Activated T-cell treated with anti-CD3 and anti-CD28 coated beads, Interleukin-2, amount 50 U/mL, for 72 hours (primary cell): ENCODE data around the gene TXNDC8. TPM values are rescaled to one million over a fixed set of nuclear protein-coding genes. Genes with fewer than 3 reads are reported as not detected.
A peak's percentile ranks its signal among the peaks of the same experiment; 100 is the strongest.
"Not testable (repeated sequence)": the region's sequence is repeated elsewhere in the genome, so short reads cannot be mapped to it uniquely, and the experiment has no call there.

Experiments
- ATAC-seq, 2 donors: fragments of 150-1000 bp; cut with Tn5 transposase; replicated peaks in 1 of 2; 2 replicates each; pipeline ENCODE4 v1.10.0; 2021; ENCODE audit warnings: moderate library complexity in 2 of 2, mild to moderate bottlenecking in 1 of 2
- DNase-seq, 2 donors: peaks; one replicate each; pipeline ENCODE4 v3.0.0; 2021 to 2022; ENCODE audit warnings: mixed read lengths in 1 of 2
- H3K27ac Mint-ChIP-seq: one replicate; pipeline ENCODE4 v1.8.0; 2022; ENCODE audit warnings: mild to moderate bottlenecking, moderate library complexity, mixed read lengths
- H3K27me3 Mint-ChIP-seq: one replicate; pipeline ENCODE4 v1.8.0; 2022; ENCODE audit warnings: low read depth, mixed read lengths
- H3K36me3 Mint-ChIP-seq, 2 donors: one replicate each; pipeline ENCODE4 v1.8.0; 2022; ENCODE audit warnings: mixed read lengths in 2 of 2, mild to moderate bottlenecking in 1 of 2; ENCODE audit not compliant: insufficient read depth in 2 of 2
- H3K4me1 Mint-ChIP-seq: one replicate; pipeline ENCODE4 v1.8.0; 2022; ENCODE audit warnings: low read depth, mixed read lengths
- H3K4me3 Mint-ChIP-seq, 2 donors: one replicate each; pipeline ENCODE4 v1.8.0; 2022; ENCODE audit warnings: mild to moderate bottlenecking in 2 of 2, mixed read lengths in 2 of 2, moderate library complexity in 2 of 2
- H3K9me3 Mint-ChIP-seq, 2 donors: one replicate each; pipeline ENCODE4 v1.8.0; 2022; ENCODE audit warnings: mixed read lengths in 2 of 2
- total RNA-seq, 2 donors: library from RNA; stranded (reverse); gene quantifications; one replicate each; pipeline ENCODE4 v1.2.3, GENCODE V29; 2022

Gene TXNDC8
- total RNA-seq, 2 donors from 2014 or later, result not detected

GRCh38 chr9:110317911-110318310, 19.8 kb downstream of the TXNDC8 start:
- Mint-ChIP-seq H3K27ac (no peak overlapping the region), H3K4me3 (no peak overlapping the region), H3K4me1 (peaks cover 9% of the 10 kb centered on the region), H3K9me3 (peaks cover 0 to 2% of the 10 kb centered on the region in 2 donors), H3K36me3 (peaks cover 0 to 1% of the 10 kb centered on the region in 2 donors), H3K27me3 (peaks cover 6% of the 10 kb centered on the region)
- no peak for DNase-seq
- no peak for ATAC-seq

GRCh38 chr9:110316261-110317075, 21.2 kb downstream of the TXNDC8 start:
- H3K4me1 Mint-ChIP-seq, result peaks cover 9% of the 10 kb centered on the region
- peaks cover 0 to 1% of the 10 kb centered on the region in 2 donors for H3K36me3 Mint-ChIP-seq
- no peak for DNase-seq
- H3K4me3 Mint-ChIP-seq, result peak overlapping the region; percentile 53 to 77
- H3K27me3 Mint-ChIP-seq, result no peaks in the 10 kb centered on the region
- no peak overlapping the region for H3K27ac Mint-ChIP-seq
- peaks cover 0 to 4% of the 10 kb centered on the region in 2 donors for H3K9me3 Mint-ChIP-seq
- no peak for ATAC-seq

- DNase-seq, H3K36me3 Mint-ChIP-seq, H3K9me3 Mint-ChIP-seq, H3K27me3 Mint-ChIP-seq, H3K4me3 Mint-ChIP-seq, H3K27ac Mint-ChIP-seq, ATAC-seq: not testable (repeated sequence)
- peaks cover 15% of the 10 kb centered on the region for H3K4me1 Mint-ChIP-seq
Measured at GRCh38 chr9:110311978-110312377, 25.7 kb downstream of the TXNDC8 start.

GRCh38 chr9:110309681-110310080, 28.0 kb downstream of the TXNDC8 start:
- Mint-ChIP-seq H3K4me3 (no peak overlapping the region), H3K27me3 (no peaks in the 10 kb centered on the region), H3K9me3 (peaks cover 0 to 4% of the 10 kb centered on the region in 2 donors), H3K4me1 (peaks cover 7% of the 10 kb centered on the region), H3K36me3 (peaks cover 0 to 1% of the 10 kb centered on the region in 2 donors), H3K27ac (no peak overlapping the region)
- ATAC-seq (no peak), DNase-seq (no peak)

- DNase-seq (no peak), ATAC-seq (no peak)
- H3K36me3 Mint-ChIP-seq, result peaks cover 0 to 1% of the 10 kb centered on the region in 2 donors
- peaks cover 7% of the 10 kb centered on the region for H3K4me1 Mint-ChIP-seq
- H3K4me3 Mint-ChIP-seq, result no peak overlapping the region
- H3K27me3 Mint-ChIP-seq, result no peaks in the 10 kb centered on the region
- H3K27ac Mint-ChIP-seq, result no peak overlapping the region
- peaks cover 0 to 4% of the 10 kb centered on the region in 2 donors for H3K9me3 Mint-ChIP-seq
Measured at GRCh38 chr9:110308633-110309038, 29.0 kb downstream of the TXNDC8 start.

GRCh38 chr9:110307191-110307590, 30.5 kb downstream of the TXNDC8 start:
- DNase-seq (no peak), ATAC-seq (no peak)
- H3K27me3 Mint-ChIP-seq, result peaks cover 8% of the 10 kb centered on the region
- H3K4me1 Mint-ChIP-seq, result peaks cover 7% of the 10 kb centered on the region
- H3K27ac Mint-ChIP-seq, result no peak overlapping the region
- no peaks in the 10 kb centered on the region for H3K36me3 Mint-ChIP-seq
- H3K4me3 Mint-ChIP-seq, result no peak overlapping the region
- H3K9me3 Mint-ChIP-seq, result no peaks in the 10 kb centered on the region

- no peak for ATAC-seq
- no peak overlapping the region for H3K4me3 Mint-ChIP-seq
- no peaks in the 10 kb centered on the region for H3K9me3 Mint-ChIP-seq
- H3K36me3 Mint-ChIP-seq, result no peaks in the 10 kb centered on the region
- H3K27ac Mint-ChIP-seq, result no peak overlapping the region
- H3K27me3 Mint-ChIP-seq, result peaks cover 8% of the 10 kb centered on the region
- no peak for DNase-seq
- no peaks in the 10 kb centered on the region for H3K4me1 Mint-ChIP-seq
Measured at GRCh38 chr9:110303133-110303532, 34.5 kb downstream of the TXNDC8 start.

GRCh38 chr9:110298043-110298605, 39.5 kb downstream of the TXNDC8 start:
- Mint-ChIP-seq H3K4me3 (no peak overlapping the region), H3K36me3 (no peaks in the 10 kb centered on the region), H3K9me3 (no peaks in the 10 kb centered on the region), H3K27ac (no peak overlapping the region), H3K27me3 (peaks cover 7% of the 10 kb centered on the region), H3K4me1 (no peaks in the 10 kb centered on the region)
- ATAC-seq, result no peak
- DNase-seq, result no peak

- ATAC-seq (no peak), DNase-seq (no peak)
- H3K27me3 Mint-ChIP-seq, result no peaks in the 10 kb centered on the region
- H3K4me1 Mint-ChIP-seq, result no peaks in the 10 kb centered on the region
- H3K36me3 Mint-ChIP-seq, result no peaks in the 10 kb centered on the region
- H3K4me3 Mint-ChIP-seq, result no peak overlapping the region
- H3K27ac Mint-ChIP-seq, result no peak overlapping the region
- no peaks in the 10 kb centered on the region for H3K9me3 Mint-ChIP-seq
Measured at GRCh38 chr9:110293248-110293647, 44.4 kb downstream of the TXNDC8 start.

- no peaks in the 10 kb centered on the region for H3K27me3 Mint-ChIP-seq
- H3K27ac Mint-ChIP-seq, result no peak overlapping the region
- DNase-seq (no peak), ATAC-seq (no peak)
- H3K4me1 Mint-ChIP-seq, result no peaks in the 10 kb centered on the region
- H3K36me3 Mint-ChIP-seq, result no peaks in the 10 kb centered on the region
- no peaks in the 10 kb centered on the region for H3K9me3 Mint-ChIP-seq
- H3K4me3 Mint-ChIP-seq, result no peak overlapping the region
Measured at GRCh38 chr9:110291921-110292557, 45.6 kb downstream of the TXNDC8 start.

GRCh38 chr9:110290001-110290400, 47.7 kb downstream of the TXNDC8 start:
- H3K4me1 Mint-ChIP-seq, result peaks cover 4% of the 10 kb centered on the region
- DNase-seq (no peak), ATAC-seq (no peak)
- H3K36me3 Mint-ChIP-seq, result no peaks in the 10 kb centered on the region
- no peaks in the 10 kb centered on the region for H3K27me3 Mint-ChIP-seq
- no peaks in the 10 kb centered on the region for H3K9me3 Mint-ChIP-seq
- no peak overlapping the region for H3K4me3 Mint-ChIP-seq
- H3K27ac Mint-ChIP-seq, result no peak overlapping the region

GRCh38 chr9:110288503-110288902, 49.2 kb downstream of the TXNDC8 start:
- H3K9me3 Mint-ChIP-seq, result no peaks in the 10 kb centered on the region
- no peaks in the 10 kb centered on the region for H3K27me3 Mint-ChIP-seq
- H3K4me1 Mint-ChIP-seq, result peaks cover 4% of the 10 kb centered on the region

GRCh38 chr9:110287289-110287680, 50.4 kb downstream of the TXNDC8 start:
- Mint-ChIP-seq H3K36me3 (no peaks in the 10 kb centered on the region), H3K27me3 (peaks cover 4% of the 10 kb centered on the region), H3K9me3 (no peaks in the 10 kb centered on the region), H3K4me3 (no peak overlapping the region), H3K4me1 (peaks cover 4% of the 10 kb centered on the region), H3K27ac (no peak overlapping the region)
- DNase-seq (no peak), ATAC-seq (no peak)

More at GRCh38 chr9:110288503-110288902, 49.2 kb downstream of the TXNDC8 start:
- DNase-seq (no peak), ATAC-seq (no peak)
- H3K4me3 Mint-ChIP-seq, result no peak overlapping the region
- H3K27ac Mint-ChIP-seq, result no peak overlapping the region
- H3K36me3 Mint-ChIP-seq, result no peaks in the 10 kb centered on the region
